ENCODE data around the gene CCHCR1. TPM values are rescaled to one million over a fixed set of nuclear protein-coding genes. Genes with fewer than 3 reads are reported as not detected.

CCHCR1 gene
- total RNA-seq, 1 donor from 2014 or later: 23.2 TPM

DNA sequence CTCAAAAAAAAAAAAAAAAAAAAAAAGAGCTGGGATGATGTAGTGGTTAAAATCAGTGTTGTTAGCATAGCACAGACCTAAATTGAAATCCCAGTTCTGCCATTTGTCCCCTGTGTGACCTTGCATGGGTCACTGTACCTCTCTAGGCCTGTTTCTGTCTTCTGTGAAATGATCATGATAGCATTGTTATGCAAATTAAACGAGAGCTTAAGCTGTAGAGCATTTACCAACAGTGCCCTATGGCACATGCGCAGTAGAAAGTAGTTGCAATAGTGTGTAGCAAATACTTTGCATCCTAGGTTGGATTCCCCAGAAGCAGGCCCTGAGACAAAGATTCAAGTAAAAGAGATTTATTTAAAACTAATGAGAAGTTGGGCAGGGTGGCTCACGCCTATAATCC is 26.0 kb downstream of the CCHCR1 start:
- no peak overlapping the region for H3K4me2 ChIP-seq
- no peaks in the 10 kb centered on the region for H3K79me2 ChIP-seq (ENCODE audit: low read depth)
- H3K4me1 Mint-ChIP-seq: peaks cover 8% of the 10 kb centered on the region
- H3F3A ChIP-seq (ENCODE audit: low read depth): no peaks in the 10 kb centered on the region
- no peak overlapping the region for H3K27ac ChIP-seq
- H3K9me3 Mint-ChIP-seq: no peaks in the 10 kb centered on the region
- H3K9ac ChIP-seq: no peak overlapping the region
- peaks cover 4% of the 10 kb centered on the region for H3K4me1 ChIP-seq
- H4K20me1 ChIP-seq (ENCODE audit: low read depth): no peaks in the 10 kb centered on the region
- H3K4me3 Mint-ChIP-seq: no peak overlapping the region
- H3K27me3 Mint-ChIP-seq (ENCODE audit: insufficient read depth, low read depth): peaks cover 4% of the 10 kb centered on the region
- DNase-seq (ENCODE audit: low spot score): no peak
- TF ChIP-seq EZH2 (IDR thresholded peaks at IDR 0.05) (no peak), EZH2phosphoT487 (IDR thresholded peaks at IDR 0.05) (no peak)
- TF ChIP-seq, protein P1, sequence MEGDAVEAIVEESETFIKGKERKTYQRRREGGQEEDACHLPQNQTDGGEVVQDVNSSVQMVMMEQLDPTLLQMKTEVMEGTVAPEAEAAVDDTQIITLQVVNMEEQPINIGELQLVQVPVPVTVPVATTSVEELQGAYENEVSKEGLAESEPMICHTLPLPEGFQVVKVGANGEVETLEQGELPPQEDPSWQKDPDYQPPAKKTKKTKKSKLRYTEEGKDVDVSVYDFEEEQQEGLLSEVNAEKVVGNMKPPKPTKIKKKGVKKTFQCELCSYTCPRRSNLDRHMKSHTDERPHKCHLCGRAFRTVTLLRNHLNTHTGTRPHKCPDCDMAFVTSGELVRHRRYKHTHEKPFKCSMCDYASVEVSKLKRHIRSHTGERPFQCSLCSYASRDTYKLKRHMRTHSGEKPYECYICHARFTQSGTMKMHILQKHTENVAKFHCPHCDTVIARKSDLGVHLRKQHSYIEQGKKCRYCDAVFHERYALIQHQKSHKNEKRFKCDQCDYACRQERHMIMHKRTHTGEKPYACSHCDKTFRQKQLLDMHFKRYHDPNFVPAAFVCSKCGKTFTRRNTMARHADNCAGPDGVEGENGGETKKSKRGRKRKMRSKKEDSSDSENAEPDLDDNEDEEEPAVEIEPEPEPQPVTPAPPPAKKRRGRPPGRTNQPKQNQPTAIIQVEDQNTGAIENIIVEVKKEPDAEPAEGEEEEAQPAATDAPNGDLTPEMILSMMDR (IDR thresholded peaks at IDR 0.05): no peak
- H3K9me3 ChIP-seq (ENCODE audit: low read depth): no peaks in the 10 kb centered on the region
- H2AFZ ChIP-seq (replicated peaks): no peak overlapping the region
- no peak overlapping the region for H3K4me3 ChIP-seq
- H3K27me3 ChIP-seq: no peaks in the 10 kb centered on the region
- no peaks in the 10 kb centered on the region for H3K36me3 Mint-ChIP-seq
- H3K36me3 ChIP-seq: no peaks in the 10 kb centered on the region
- no peak overlapping the region for H3K27ac Mint-ChIP-seq

- Histone ChIP-seq H3K27me3 (no peaks in the 10 kb centered on the region), H3K4me1 (peaks cover 6% of the 10 kb centered on the region), H3K4me2 (no peak overlapping the region), H3F3A (ENCODE audit: low read depth) (no peaks in the 10 kb centered on the region), H3K36me3 (no peaks in the 10 kb centered on the region), H3K9ac (no peak overlapping the region), H3K4me3 (no peak overlapping the region), H4K20me1 (ENCODE audit: low read depth) (no peaks in the 10 kb centered on the region), H3K79me2 (ENCODE audit: low read depth) (no peaks in the 10 kb centered on the region), H2AFZ (replicated peaks) (no peak overlapping the region), H3K27ac (no peak overlapping the region), H3K9me3 (ENCODE audit: low read depth) (no peaks in the 10 kb centered on the region)
- Mint-ChIP-seq H3K27ac (no peak overlapping the region), H3K36me3 (no peaks in the 10 kb centered on the region), H3K4me1 (peaks cover 8% of the 10 kb centered on the region), H3K27me3 (ENCODE audit: insufficient read depth, low read depth) (peaks cover 4% of the 10 kb centered on the region), H3K9me3 (no peaks in the 10 kb centered on the region), H3K4me3 (no peak overlapping the region)
- TF ChIP-seq EZH2phosphoT487 (IDR thresholded peaks at IDR 0.05) (no peak), EZH2 (IDR thresholded peaks at IDR 0.05) (no peak)
- TF ChIP-seq, protein P1 (IDR thresholded peaks at IDR 0.05): no peak
- DNase-seq (ENCODE audit: low spot score): no peak
Observed at GRCh38 chr6:31130751-31131150, 26.9 kb downstream of the CCHCR1 start.

DNA sequence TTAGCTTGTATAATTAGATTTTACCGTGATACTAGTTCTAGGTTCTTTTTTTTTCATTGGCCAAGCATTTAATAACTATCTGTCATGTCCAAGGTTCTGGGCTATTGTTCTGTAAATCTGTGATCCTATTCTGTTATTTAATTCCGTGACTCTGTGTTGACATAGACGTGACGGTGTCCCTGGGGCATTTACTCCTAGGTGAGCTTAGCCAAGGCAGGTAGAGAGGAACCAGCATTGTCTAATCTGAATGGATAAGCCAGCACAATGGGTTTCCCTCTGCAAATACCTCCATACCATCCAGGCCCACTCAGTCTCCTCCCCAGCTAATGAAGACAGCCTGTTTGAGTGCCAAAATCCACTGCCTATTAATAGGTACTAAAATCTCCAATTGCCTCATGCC is 28.5 kb downstream of the CCHCR1 start:
- H2AFZ ChIP-seq (replicated peaks): no peak overlapping the region
- Mint-ChIP-seq H3K36me3 (no peaks in the 10 kb centered on the region), H3K4me1 (peaks cover 16% of the 10 kb centered on the region), H3K9me3 (no peaks in the 10 kb centered on the region), H3K4me3 (no peak overlapping the region), H3K27me3 (ENCODE audit: insufficient read depth, low read depth) (peaks cover 6% of the 10 kb centered on the region), H3K27ac (no peak overlapping the region)
- H3K27me3 ChIP-seq: no peaks in the 10 kb centered on the region
- H4K20me1 ChIP-seq (ENCODE audit: low read depth): no peaks in the 10 kb centered on the region
- TF ChIP-seq EZH2 (IDR thresholded peaks at IDR 0.05): no peak
- no peak for TF ChIP-seq EZH2phosphoT487 (IDR thresholded peaks at IDR 0.05)
- TF ChIP-seq, protein P1 (IDR thresholded peaks at IDR 0.05): no peak
- no peak for DNase-seq (ENCODE audit: low spot score)
- no peak overlapping the region for H3K4me3 ChIP-seq
- H3K27ac ChIP-seq: no peak overlapping the region
- no peak overlapping the region for H3K9ac ChIP-seq
- peaks cover 13% of the 10 kb centered on the region for H3K4me1 ChIP-seq
- no peak overlapping the region for H3K4me2 ChIP-seq
- no peaks in the 10 kb centered on the region for H3F3A ChIP-seq (ENCODE audit: low read depth)
- no peaks in the 10 kb centered on the region for H3K9me3 ChIP-seq (ENCODE audit: low read depth)
- H3K79me2 ChIP-seq (ENCODE audit: low read depth): no peaks in the 10 kb centered on the region
- H3K36me3 ChIP-seq: no peaks in the 10 kb centered on the region

Measured in neural progenitor cell (in vitro differentiated cells).